ENCODE results near the gene TPX2.

GRCh38 chr20:31705191-31705590, 33.9 kb upstream of the TPX2 start:
- TF ChIP-seq CTCF (IDR thresholded peaks at IDR 0.05) (no peak), EZH2 (IDR thresholded peaks at IDR 0.05; ENCODE audit: borderline replicate concordance, insufficient read depth, low read depth, low read length, poor library complexity, severe bottlenecking) (no peak)

Data from B cell (primary cell).